ENCODE data around the gene RBP2.

Gene RBP2

GRCh38 chr3:139481116-139481515, 4.8 kb upstream of the RBP2 start:
- DNase-seq (ENCODE audit: low read depth, low spot score): no peak

- no peak for DNase-seq (ENCODE audit: low read depth, low spot score)
Measured at GRCh38 chr3:139480585-139480984, 4.3 kb upstream of the RBP2 start.

GRCh38 chr3:139477710-139478640, 1.7 kb upstream of the RBP2 start:
- no peak for DNase-seq (ENCODE audit: low read depth, low spot score)

GRCh38 chr3:139473155-139473771, 3.1 kb downstream of the RBP2 start:
- no peak for DNase-seq (ENCODE audit: low read depth, low spot score)

GRCh38 chr3:139472380-139473010, 3.8 kb downstream of the RBP2 start:
- no peak for DNase-seq (ENCODE audit: low read depth, low spot score)

- DNase-seq (ENCODE audit: low read depth, low spot score): no peak
Measured at GRCh38 chr3:139470199-139470598, 6.1 kb downstream of the RBP2 start.

GRCh38 chr3:139468399-139468798, 7.9 kb downstream of the RBP2 start:
- no peak for DNase-seq (ENCODE audit: low read depth, low spot score)

- DNase-seq (ENCODE audit: low read depth, low spot score): no peak
Measured at GRCh38 chr3:139466360-139466759, 10.0 kb downstream of the RBP2 start.

GRCh38 chr3:139465636-139466035, 10.7 kb downstream of the RBP2 start:
- no peak for DNase-seq (ENCODE audit: low read depth, low spot score)

GRCh38 chr3:139463466-139463865, 12.8 kb downstream of the RBP2 start:
- no peak for DNase-seq (ENCODE audit: low read depth, low spot score)

GRCh38 chr3:139460529-139460928, 15.8 kb downstream of the RBP2 start:
- DNase-seq (ENCODE audit: low read depth, low spot score): no peak

GRCh38 chr3:139460076-139460475, 16.2 kb downstream of the RBP2 start:
- DNase-seq (ENCODE audit: low read depth, low spot score): no peak

GRCh38 chr3:139458348-139458747, 18.0 kb downstream of the RBP2 start:
- no peak for DNase-seq (ENCODE audit: low read depth, low spot score)

- no peak for DNase-seq (ENCODE audit: low read depth, low spot score)
Measured at GRCh38 chr3:139457066-139457465, 19.2 kb downstream of the RBP2 start.

- DNase-seq (ENCODE audit: low read depth, low spot score): no peak
Measured at GRCh38 chr3:139456386-139456785, 19.9 kb downstream of the RBP2 start.

GRCh38 chr3:139455855-139456254, 20.5 kb downstream of the RBP2 start:
- no peak for DNase-seq (ENCODE audit: low read depth, low spot score)

- no peak for DNase-seq (ENCODE audit: low read depth, low spot score)
Measured at GRCh38 chr3:139455206-139455605, 21.1 kb downstream of the RBP2 start.

GRCh38 chr3:139454346-139454745, 22.0 kb downstream of the RBP2 start:
- DNase-seq (ENCODE audit: low read depth, low spot score): no peak

GRCh38 chr3:139450159-139450558, 26.2 kb downstream of the RBP2 start:
- DNase-seq (ENCODE audit: low read depth, low spot score): no peak

GRCh38 chr3:139449566-139449965, 26.8 kb downstream of the RBP2 start:
- no peak for DNase-seq (ENCODE audit: low read depth, low spot score)

- no peak for DNase-seq (ENCODE audit: low read depth, low spot score)
Measured at GRCh38 chr3:139448104-139448503, 28.2 kb downstream of the RBP2 start.

GRCh38 chr3:139447486-139447885, 28.8 kb downstream of the RBP2 start:
- no peak for DNase-seq (ENCODE audit: low read depth, low spot score)

GRCh38 chr3:139444446-139444845, 31.9 kb downstream of the RBP2 start:
- DNase-seq (ENCODE audit: low read depth, low spot score): no peak

Data from iPS DF 19.7 (cell line).